Stimulated activated CD4-positive, alpha-beta T cell treated with anti-CD3 and anti-CD28 coated beads, Interleukin-4, amount 100 ng/mL, for 24 hours (primary cell): ENCODE measurements around the gene KIF1B.

Experiments used
- DNase-seq: peaks from one replicate; pipeline ENCODE4 v3.0.0-alpha.2; 2020

The KIF1B gene

GRCh38 chr1:10428984-10429383 is 218.6 kb downstream of the KIF1B start:
- no peak for DNase-seq

GRCh38 chr1:10429868-10430215 is 219.5 kb downstream of the KIF1B start:
- peak; percentile 25 for DNase-seq

DNA sequence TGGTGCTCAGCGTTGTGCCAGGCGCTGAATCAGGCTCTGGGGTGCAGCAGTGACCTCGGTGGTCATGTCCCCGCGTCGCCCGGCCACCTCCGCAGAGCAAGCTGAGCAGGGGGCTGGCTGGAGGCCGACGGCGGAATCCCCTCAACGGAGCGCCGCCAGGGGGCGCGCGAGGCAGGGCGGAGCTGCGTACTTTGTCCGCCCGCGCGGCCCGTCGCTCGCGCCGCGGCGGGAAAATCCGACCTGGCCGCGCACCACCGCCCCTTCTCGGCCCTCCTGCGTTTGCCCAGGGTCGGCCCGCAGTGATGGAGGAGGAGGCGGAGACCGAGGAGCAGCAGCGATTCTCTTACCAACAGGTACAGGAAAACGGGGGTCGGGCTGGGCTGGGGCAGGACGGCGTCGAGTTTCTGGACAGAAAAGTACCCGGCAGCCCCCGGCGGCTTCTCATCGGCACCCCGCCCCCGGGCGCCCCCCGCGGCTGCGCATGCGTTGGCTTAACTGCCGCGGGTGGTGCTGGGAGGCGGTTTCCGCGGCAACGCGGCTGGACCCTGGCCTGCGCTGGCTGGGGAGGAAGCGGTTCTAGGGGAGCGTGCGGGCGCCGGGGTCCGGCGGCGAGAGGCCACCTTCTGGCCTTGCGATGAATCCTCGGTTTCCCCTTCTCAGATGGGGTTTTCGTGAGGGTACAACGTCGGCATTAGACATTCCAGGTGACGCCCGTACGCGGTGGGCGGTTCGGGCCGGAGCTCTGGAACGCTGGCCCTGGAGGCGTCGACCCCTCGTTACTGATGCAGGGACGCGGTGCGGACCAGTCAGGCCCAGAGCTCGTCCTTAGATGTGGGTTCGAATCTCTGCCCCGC is 220.1 kb downstream of the KIF1B start, which contains the start of gene CENPS:
Gene CENPS (plus strand): TSS at position 218 of the 854 bp plus-strand sequence. CDS start 85 bp downstream, at position 303.
- DNase-seq = peak; percentile 87
